Naive thymus-derived CD4-positive, alpha-beta T cell (primary cell): ENCODE data around the gene PTPRN2. TPM values are rescaled to one million over a fixed set of nuclear protein-coding genes. Genes with fewer than 3 reads are reported as not detected.

ENCODE experiments used
- ATAC-seq: fragments of 150-1000 bp; cut with Tn5 transposase; 2 replicates; pipeline ENCODE4 v1.10.0; 2021; ENCODE audit warnings: mild to moderate bottlenecking, moderate library complexity
- CTCF ChIA-PET: fragments of 350-600 bp; sonication (Branson Sonifier 250); formaldehyde crosslinking; loops from one replicate; lab custom pipeline; 2021; ENCODE audit warnings: antibody characterized with exemption; lab: Charles Lee
- POLR2A ChIA-PET: fragments of 350-600 bp; sonication (Branson Sonifier 250); formaldehyde crosslinking; loops from one replicate; lab custom pipeline; 2021; ENCODE audit warnings: antibody characterized with exemption, inconsistent platforms; lab: Charles Lee
- DNase-seq, 9 donors: peaks; one replicate each; pipeline versions ENCODE4 v3.0.0 to v3.0.0-alpha.2; 2020 to 2022; ENCODE audit warnings: mixed read lengths in 1 of 9
- H3K27ac ChIP-seq: one replicate; pipeline ENCODE4 v1.7.0; 2013; ENCODE audit warnings: mild to moderate bottlenecking, low read depth, low read length, moderate library complexity
- H3K27me3 ChIP-seq, 2 donors: one replicate each; pipeline ENCODE4 v1.7.0; 2013; ENCODE audit warnings: low read length in 2 of 2, mild to moderate bottlenecking in 2 of 2, moderate library complexity in 2 of 2; ENCODE audit not compliant: control insufficient read depth in 2 of 2, insufficient read depth in 2 of 2
- H3K36me3 ChIP-seq, 3 experiments: 1 replicate in 2 of 3; 2 replicates in 1 of 3; pipeline ENCODE4 v1.7.0; 2013; ENCODE audit warnings: low read length in 3 of 3, mild to moderate bottlenecking in 3 of 3, moderate library complexity in 1 of 3; ENCODE audit not compliant: insufficient read depth in 3 of 3, control insufficient read depth in 2 of 3
- H3K4me1 ChIP-seq, 2 donors: one replicate each; pipeline ENCODE4 v1.7.0; 2013; ENCODE audit warnings: low read length in 2 of 2, mild to moderate bottlenecking in 2 of 2, moderate library complexity in 1 of 2; ENCODE audit not compliant: control insufficient read depth in 2 of 2, insufficient read depth in 2 of 2
- H3K4me3 ChIP-seq: 2 replicates; pipeline ENCODE4 v1.7.0; 2013; ENCODE audit warnings: mild to moderate bottlenecking, low read length
- H3K9me3 ChIP-seq, 3 experiments: 1 replicate in 2 of 3; 2 replicates in 1 of 3; pipeline ENCODE4 v1.7.0; 2013; ENCODE audit warnings: low read length in 3 of 3; ENCODE audit not compliant: control insufficient read depth in 2 of 3
- H3K27ac Mint-ChIP-seq, 9 donors: one replicate each; pipeline ENCODE4 v1.8.0; 2020 to 2022; ENCODE audit warnings: mixed read lengths in 9 of 9, mild to moderate bottlenecking in 8 of 9, moderate library complexity in 5 of 9, inconsistent platforms in 2 of 9
- H3K27me3 Mint-ChIP-seq, 5 donors: one replicate each; pipeline ENCODE4 v1.8.0; 2021 to 2022; ENCODE audit warnings: mixed read lengths in 5 of 5, mild to moderate bottlenecking in 1 of 5
- H3K36me3 Mint-ChIP-seq, 5 donors: one replicate each; pipeline ENCODE4 v1.8.0; 2020 to 2022; ENCODE audit warnings: mixed read lengths in 5 of 5, mild to moderate bottlenecking in 3 of 5, inconsistent platforms in 1 of 5
- H3K4me1 Mint-ChIP-seq, 7 donors: one replicate each; pipeline ENCODE4 v1.8.0; 2020 to 2022; ENCODE audit warnings: mixed read lengths in 7 of 7, mild to moderate bottlenecking in 3 of 7, inconsistent platforms in 1 of 7
- H3K4me3 Mint-ChIP-seq, 10 donors: one replicate each; pipeline ENCODE4 v1.8.0; 2020 to 2022; ENCODE audit warnings: mild to moderate bottlenecking in 10 of 10, mixed read lengths in 10 of 10, moderate library complexity in 6 of 10, inconsistent platforms in 2 of 10
- H3K9me3 Mint-ChIP-seq, 11 donors: one replicate each; pipeline ENCODE4 v1.8.0; 2020 to 2022; ENCODE audit warnings: mixed read lengths in 11 of 11, mild to moderate bottlenecking in 4 of 11, inconsistent platforms in 1 of 11, moderate library complexity in 1 of 11
- intact Hi-C, 2 donors: fragments of 100-400 bp; cut with micrococcal nuclease; formaldehyde crosslinking; loops; one replicate each; pipeline ENCODE4 v1.15.1; 2023
- polyA plus RNA-seq, 2 donors: library from polyadenylated mRNA; unstranded; fragments of 300-500 nt; fragmentation: Illumina TruSeq; gene quantifications; one replicate each; pipeline ENCODE4 v1.2.3, GENCODE V29; 2021
- total RNA-seq, 6 experiments: library from RNA in 5 of 6; stranded (reverse) in 5 of 6; gene quantifications; 1 replicate in 5 of 6; 2 replicates in 1 of 6; pipeline ENCODE4 v1.2.3 and lab custom pipeline; 2021 to 2026

PTPRN2 gene
- total and polyA plus RNA-seq, 7 experiments from 2014 or later, result 0.58 to 2.3 (median 1.4) TPM

- CTCF ChIA-PET, result no interaction called here
- intact Hi-C loops, result no loop called here
- H3K27ac ChIP-seq, result no peak overlapping the region
- POLR2A ChIA-PET, result no interaction called here
- no peaks in the 10 kb centered on the region for H3K4me1 ChIP-seq
- ATAC-seq, result no peak
- Mint-ChIP-seq H3K4me1 (no peaks in the 10 kb centered on the region), H3K9me3 (peaks cover 0 to 4% (median 0%) of the 10 kb centered on the region in 11 donors), H3K4me3 (no peak overlapping the region), H3K27ac (no peak overlapping the region), H3K36me3 (no peaks in the 10 kb centered on the region), H3K27me3 (peaks cover 0 to 15% (median 0%) of the 10 kb centered on the region in 5 donors)
- DNase-seq, result no peak
- no peaks in the 10 kb centered on the region for H3K27me3 ChIP-seq
- peaks cover 0 to 9% (median 0%) of the 10 kb centered on the region in 3 experiments for H3K9me3 ChIP-seq
- H3K36me3 ChIP-seq, result no peaks in the 10 kb centered on the region
- no peak overlapping the region for H3K4me3 ChIP-seq
Measured at GRCh38 chr7:157997080-157997440, 590.6 kb downstream of the PTPRN2 start.

DNA sequence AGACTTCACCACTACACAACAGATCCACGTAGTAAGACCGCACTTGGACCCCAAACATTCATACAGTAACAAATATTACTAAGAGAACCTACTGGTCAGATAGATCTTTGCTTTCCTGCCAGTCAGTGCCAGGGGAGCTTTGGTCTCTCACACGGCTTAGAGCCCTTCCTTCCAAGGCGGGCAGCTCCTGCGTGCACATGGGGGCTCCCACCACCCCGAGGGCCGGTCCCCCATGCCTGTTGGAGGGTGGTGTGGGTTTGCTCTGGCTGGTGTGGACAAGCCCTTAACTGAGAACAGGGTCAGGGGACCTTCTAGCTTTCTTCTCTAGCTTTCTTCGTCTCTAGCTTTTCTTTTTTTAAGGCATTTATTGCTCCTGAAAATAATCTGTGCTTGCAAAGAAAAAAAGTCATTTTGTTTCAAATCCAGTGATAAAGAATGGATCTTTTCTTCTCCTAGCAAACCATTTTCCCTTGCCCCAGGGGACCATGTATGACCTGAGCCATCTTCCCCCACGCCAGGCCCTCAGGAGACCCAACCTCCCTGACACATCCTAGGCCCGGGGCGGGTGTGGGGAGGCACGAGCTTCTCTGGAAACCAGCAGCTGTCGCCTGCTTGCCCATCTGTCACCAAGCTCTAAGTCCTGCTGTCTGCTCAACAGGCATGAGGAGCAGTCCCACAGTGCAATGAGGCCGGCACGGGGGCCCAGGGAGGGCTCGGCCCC, 591.1 kb downstream of the PTPRN2 start:
- CTCF ChIA-PET, result no interaction called here
- ATAC-seq (no peak), DNase-seq (no peak)
- Histone ChIP-seq H3K27ac (no peak overlapping the region), H3K4me1 (no peaks in the 10 kb centered on the region), H3K4me3 (no peak overlapping the region), H3K27me3 (no peaks in the 10 kb centered on the region), H3K36me3 (no peaks in the 10 kb centered on the region), H3K9me3 (peaks cover 0 to 9% (median 0%) of the 10 kb centered on the region in 3 experiments)
- no peaks in the 10 kb centered on the region for H3K4me1 Mint-ChIP-seq
- peaks cover 0 to 15% (median 0%) of the 10 kb centered on the region in 5 donors for H3K27me3 Mint-ChIP-seq
- POLR2A ChIA-PET, result no interaction called here
- H3K36me3 Mint-ChIP-seq, result no peaks in the 10 kb centered on the region
- no peak overlapping the region for H3K27ac Mint-ChIP-seq
- peaks cover 0 to 4% (median 0%) of the 10 kb centered on the region in 11 donors for H3K9me3 Mint-ChIP-seq
- intact Hi-C loops, result no loop called here
- H3K4me3 Mint-ChIP-seq, result no peak overlapping the region

GRCh38 chr7:157995815-157996214, 591.8 kb downstream of the PTPRN2 start:
- no peak overlapping the region for H3K27ac Mint-ChIP-seq
- Histone ChIP-seq H3K36me3 (no peaks in the 10 kb centered on the region), H3K4me3 (no peak overlapping the region), H3K9me3 (peaks cover 0 to 9% (median 0%) of the 10 kb centered on the region in 3 experiments), H3K4me1 (no peaks in the 10 kb centered on the region), H3K27ac (no peak overlapping the region), H3K27me3 (no peaks in the 10 kb centered on the region)
- H3K9me3 Mint-ChIP-seq, result peaks cover 0 to 4% (median 0%) of the 10 kb centered on the region in 11 donors
- ChIA-PET CTCF (no interaction called here), POLR2A (no interaction called here)
- ATAC-seq (no peak), DNase-seq (no peak)
- intact Hi-C loops, result no loop called here
- no peak overlapping the region for H3K4me3 Mint-ChIP-seq
- peaks cover 0 to 15% (median 0%) of the 10 kb centered on the region in 5 donors for H3K27me3 Mint-ChIP-seq
- H3K36me3 Mint-ChIP-seq, result no peaks in the 10 kb centered on the region
- H3K4me1 Mint-ChIP-seq, result no peaks in the 10 kb centered on the region

- Histone ChIP-seq H3K27me3 (no peaks in the 10 kb centered on the region), H3K27ac (no peak overlapping the region), H3K4me3 (no peak overlapping the region), H3K9me3 (peaks cover 0 to 9% (median 0%) of the 10 kb centered on the region in 3 experiments), H3K36me3 (no peaks in the 10 kb centered on the region), H3K4me1 (no peaks in the 10 kb centered on the region)
- H3K9me3 Mint-ChIP-seq, result peaks cover 0 to 4% (median 0%) of the 10 kb centered on the region in 11 donors
- POLR2A ChIA-PET, result no interaction called here
- DNase-seq (no peak), ATAC-seq (no peak)
- H3K4me3 Mint-ChIP-seq, result no peak overlapping the region
- H3K4me1 Mint-ChIP-seq, result no peaks in the 10 kb centered on the region
- H3K36me3 Mint-ChIP-seq, result no peaks in the 10 kb centered on the region
- intact Hi-C loops, result no loop called here
- peaks cover 0 to 15% (median 0%) of the 10 kb centered on the region in 5 donors for H3K27me3 Mint-ChIP-seq
- no peak overlapping the region for H3K27ac Mint-ChIP-seq
- CTCF ChIA-PET, result interaction anchor here (0.7 kb wide), 1 partner anchor 611 kb away, joined by 6 read pairs; no protein-coding TSS in a partner anchor
Measured at GRCh38 chr7:157994319-157994718, 593.3 kb downstream of the PTPRN2 start.

- Histone ChIP-seq H3K27me3 (no peaks in the 10 kb centered on the region), H3K27ac (no peak overlapping the region), H3K4me3 (no peak overlapping the region), H3K36me3 (no peaks in the 10 kb centered on the region), H3K4me1 (no peaks in the 10 kb centered on the region), H3K9me3 (peaks cover 0 to 9% (median 0%) of the 10 kb centered on the region in 3 experiments)
- Mint-ChIP-seq H3K9me3 (peaks cover 0 to 4% (median 0%) of the 10 kb centered on the region in 11 donors), H3K4me1 (no peaks in the 10 kb centered on the region), H3K36me3 (no peaks in the 10 kb centered on the region), H3K27me3 (peaks cover 0 to 15% (median 0%) of the 10 kb centered on the region in 5 donors), H3K27ac (no peak overlapping the region), H3K4me3 (no peak overlapping the region)
- CTCF ChIA-PET, result no interaction called here
- POLR2A ChIA-PET, result no interaction called here
- no peak for ATAC-seq
- no peak for DNase-seq
- intact Hi-C loops, result no loop called here
Measured at GRCh38 chr7:157993406-157994105, 594.1 kb downstream of the PTPRN2 start.

DNA sequence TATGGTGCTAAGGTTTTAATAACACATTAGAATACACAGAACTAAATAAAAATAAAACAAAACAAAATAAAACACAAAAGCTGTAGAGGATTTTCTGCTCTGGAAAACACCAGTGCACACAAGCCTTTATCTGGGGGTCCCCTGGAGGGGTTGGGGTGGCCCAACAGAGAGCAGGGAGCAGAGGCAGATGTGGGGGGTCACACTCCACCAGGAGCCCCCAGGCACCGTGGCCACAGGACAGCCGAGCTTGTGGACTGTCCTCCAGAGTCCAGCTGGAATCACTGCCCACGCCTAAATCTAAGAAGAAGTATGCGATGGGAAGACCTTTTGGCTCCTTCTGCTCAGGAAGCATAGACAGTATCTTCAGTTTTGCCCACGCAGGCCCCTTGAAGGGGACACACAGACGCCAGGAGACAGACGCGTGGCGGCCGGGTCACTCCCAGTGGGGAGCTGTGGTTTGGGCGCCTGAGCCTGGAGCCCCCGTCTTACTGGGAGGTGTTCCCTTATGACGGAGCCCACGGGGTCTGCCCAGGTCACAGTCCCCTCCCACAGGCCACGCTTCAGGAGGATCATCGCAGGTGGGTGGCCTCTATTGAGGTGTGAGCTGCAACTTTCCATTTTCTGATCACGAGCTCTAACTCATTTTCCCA, 595.0 kb downstream of the PTPRN2 start:
- no peaks in the 10 kb centered on the region for H3K4me1 ChIP-seq
- CTCF ChIA-PET, result no interaction called here
- H3K36me3 ChIP-seq, result no peaks in the 10 kb centered on the region
- H3K9me3 ChIP-seq, result peaks cover 0 to 9% (median 0%) of the 10 kb centered on the region in 3 experiments
- no peak overlapping the region for H3K4me3 ChIP-seq
- Mint-ChIP-seq H3K27me3 (peaks cover 0 to 21% (median 0%) of the 10 kb centered on the region in 5 donors), H3K4me1 (no peaks in the 10 kb centered on the region), H3K9me3 (peaks cover 0 to 4% (median 0%) of the 10 kb centered on the region in 11 donors), H3K36me3 (no peaks in the 10 kb centered on the region), H3K27ac (no peak overlapping the region), H3K4me3 (no peak overlapping the region)
- no peak for DNase-seq
- no peak overlapping the region for H3K27ac ChIP-seq
- intact Hi-C loops, result no loop called here
- POLR2A ChIA-PET, result no interaction called here
- no peak for ATAC-seq
- no peaks in the 10 kb centered on the region for H3K27me3 ChIP-seq
